GM20431 (cell line): ENCODE results near the gene MYRFL.

Experiments used
- in situ Hi-C: fragments of 300-500 bp; cut with MseI, MboI; formaldehyde crosslinking; loops from one replicate; pipeline ENCODE4 v1.15.0; 2020; ENCODE audit warnings: low sequenced_read_pairs; ENCODE audit not compliant: unreplicated experiment

The MYRFL gene

DNA sequence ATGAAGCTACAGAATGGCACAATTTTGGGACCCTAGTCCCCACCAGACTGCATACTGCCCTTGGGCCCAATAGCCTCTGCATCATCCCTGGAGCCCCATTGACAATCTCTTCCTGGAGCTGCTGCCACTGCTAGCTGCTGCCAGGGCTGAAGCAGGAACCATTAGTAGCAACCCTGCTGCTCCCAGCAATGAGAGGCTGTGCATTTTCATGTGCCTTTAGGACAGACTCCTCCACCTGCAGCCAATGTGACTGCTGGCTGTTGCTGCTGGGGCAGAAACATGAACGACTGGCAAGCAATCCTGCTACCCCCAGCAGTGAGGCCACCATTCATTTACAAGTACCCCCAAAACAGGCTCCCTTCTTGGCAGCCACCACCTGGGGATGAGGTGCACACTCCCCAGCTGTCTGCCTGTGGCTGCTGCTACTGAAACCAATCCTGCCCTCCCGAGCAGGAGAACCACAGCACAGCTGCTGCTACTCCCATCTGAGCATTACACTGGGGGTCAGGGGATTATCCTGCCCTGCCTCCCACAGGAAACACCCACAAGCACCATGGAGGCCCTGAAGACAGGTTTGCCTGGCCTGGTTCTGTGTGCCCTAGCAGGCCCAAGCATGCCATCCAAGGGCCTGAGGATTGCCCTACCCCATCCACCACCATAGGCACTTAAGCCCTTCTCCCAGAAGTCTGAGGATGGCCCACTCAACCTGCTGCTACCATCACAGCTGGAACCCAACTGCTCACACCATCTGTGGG lies 181.0 kb downstream of the MYRFL start:
- in situ Hi-C loops: no loop called here

DNA sequence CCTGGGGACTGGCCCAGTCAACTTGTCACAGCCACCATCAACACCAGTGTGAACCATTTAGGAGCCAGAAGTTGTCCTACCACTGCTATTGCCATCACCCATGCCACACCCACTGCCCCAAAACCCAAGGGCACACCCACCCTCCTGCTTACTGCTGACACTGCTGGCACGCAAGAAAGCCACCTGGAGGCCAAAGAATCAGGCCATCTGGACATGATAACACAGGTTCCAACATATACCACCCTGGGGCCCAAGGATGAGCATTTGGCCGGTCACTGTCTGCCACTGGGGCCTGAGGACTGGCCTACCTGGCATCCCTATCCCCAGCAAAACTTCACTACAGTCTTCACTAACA lies 181.6 kb downstream of the MYRFL start:
- in situ Hi-C loops: no loop called here

DNA sequence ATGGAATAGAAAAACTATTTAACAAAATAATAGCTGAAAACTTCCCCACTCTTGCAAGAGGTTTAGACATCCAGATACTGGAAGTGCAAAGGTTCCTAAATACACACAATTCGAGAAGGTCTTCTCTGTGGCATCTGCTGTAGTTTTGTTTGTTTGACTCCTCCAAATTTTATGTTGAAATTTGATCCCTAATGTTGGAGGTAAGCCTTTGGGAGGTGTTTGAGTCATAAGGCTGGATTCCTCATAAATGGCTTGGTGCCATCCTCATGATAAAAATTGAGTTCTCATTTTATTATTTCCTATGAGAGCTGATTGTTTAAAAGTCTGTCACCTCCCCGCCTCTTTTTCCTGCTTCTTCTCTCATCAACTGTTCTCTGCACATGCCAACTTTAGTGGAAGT lies 182.7 kb downstream of the MYRFL start:
- in situ Hi-C loops: no loop called here
